GM18526 (cell line): ENCODE results near the gene AGBL4.

Experiments used
- POLR2A ChIP-seq: IDR thresholded peaks from 3 replicates; pipeline ENCODE4 v1.6.1; 2011; ENCODE audit not compliant: insufficient read length; ENCODE audit errors: extremely low read depth

The AGBL4 gene

GRCh38 chr1:48777219-48777895 lies 1246.4 kb downstream of the AGBL4 start:
- no peak for TF ChIP-seq POLR2A

- no peak for TF ChIP-seq POLR2A
Observed at GRCh38 chr1:48776393-48777218, 1247.1 kb downstream of the AGBL4 start, which contains the start of gene BEND5. BEND5 (minus strand) TSS chr1:48776891; CDS start chr1:48776831, 60 bp downstream.

- no peak for TF ChIP-seq POLR2A
Observed at GRCh38 chr1:48775831-48776392, 1247.8 kb downstream of the AGBL4 start.

GRCh38 chr1:48773133-48773532 lies 1250.6 kb downstream of the AGBL4 start:
- no peak for TF ChIP-seq POLR2A

- TF ChIP-seq POLR2A = no peak
Observed at GRCh38 chr1:48772211-48772610, 1251.5 kb downstream of the AGBL4 start.

GRCh38 chr1:48771561-48771960 lies 1252.2 kb downstream of the AGBL4 start:
- no peak for TF ChIP-seq POLR2A

GRCh38 chr1:48767975-48768510 lies 1255.7 kb downstream of the AGBL4 start:
- no peak for TF ChIP-seq POLR2A

GRCh38 chr1:48765335-48765734 lies 1258.4 kb downstream of the AGBL4 start:
- TF ChIP-seq POLR2A = no peak

- TF ChIP-seq POLR2A = no peak
Observed at GRCh38 chr1:48761986-48762385, 1261.8 kb downstream of the AGBL4 start.

- no peak for TF ChIP-seq POLR2A
Observed at GRCh38 chr1:48761411-48761810, 1262.3 kb downstream of the AGBL4 start.

- no peak for TF ChIP-seq POLR2A
Observed at GRCh38 chr1:48760857-48761256, 1262.9 kb downstream of the AGBL4 start.

- TF ChIP-seq POLR2A = no peak
Observed at GRCh38 chr1:48758976-48759375, 1264.8 kb downstream of the AGBL4 start.

- no peak for TF ChIP-seq POLR2A
Observed at GRCh38 chr1:48757363-48757762, 1266.4 kb downstream of the AGBL4 start.

GRCh38 chr1:48756683-48757316 lies 1267.0 kb downstream of the AGBL4 start:
- no peak for TF ChIP-seq POLR2A

GRCh38 chr1:48753293-48753692 lies 1270.5 kb downstream of the AGBL4 start:
- no peak for TF ChIP-seq POLR2A
